Left ventricle myocardium superior (tissue), 1 donor: Measurements from ENCODE around the gene BTBD16. TPM values are rescaled to one million over a fixed set of nuclear protein-coding genes. Genes with fewer than 3 reads are reported as not detected.

Source experiments
- ATAC-seq: fragments of 200-7000 bp; cut with Tn5 transposase; one replicate; pipeline ENCODE4 v1.9.1; 2020; ENCODE audit warnings: mild to moderate bottlenecking, moderate library complexity
- DNase-seq: peaks from one replicate; pipeline ENCODE4 v3.0.0-alpha.2; 2020
- intact Hi-C: fragments of 100-400 bp; cut with micrococcal nuclease; formaldehyde crosslinking; loops from one replicate; pipeline ENCODE4 v1.11.0; 2022
- total RNA-seq: library from RNA; stranded (reverse); fragmentation: NEBNext Ultra II Directional; extraction: Animal tissue kit (Norgen Biotek cat#: 25700); gene quantifications from one replicate; pipeline ENCODE4 v1.2.1, GENCODE V29; 2021
- donor health status: DM: no; HTN: yes; CAD: no; lungs with severe emphysema.

Gene BTBD16
- total RNA-seq, 1 donor from 2014 or later: not detected

DNA sequence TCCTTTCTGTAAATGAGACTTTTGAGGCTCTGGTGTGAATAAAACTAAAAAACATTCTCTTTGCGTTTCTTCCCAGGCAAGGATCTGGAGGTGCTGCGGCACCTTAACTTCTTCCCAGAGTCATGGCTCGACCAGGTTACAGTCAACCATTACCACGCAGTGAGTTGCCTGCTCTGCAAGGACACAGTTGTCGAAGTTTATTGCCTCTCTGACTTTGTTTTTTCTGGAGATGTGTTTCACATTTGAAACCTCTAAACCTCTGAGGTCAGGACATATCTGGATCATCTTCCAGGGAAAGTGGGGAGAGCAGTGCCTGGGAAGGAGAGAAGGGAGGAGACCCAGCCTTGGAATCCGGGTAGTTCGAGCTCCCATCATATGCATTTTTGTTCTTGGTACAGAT lies 60.0 kb downstream of the BTBD16 start:
- intact Hi-C loops: no loop called here
- ATAC-seq: no peak
- no peak for DNase-seq

- no peak for ATAC-seq
- no peak for DNase-seq
- intact Hi-C loops: no loop called here
Measured at GRCh38 chr10:122331615-122332446, 60.7 kb downstream of the BTBD16 start.

DNA sequence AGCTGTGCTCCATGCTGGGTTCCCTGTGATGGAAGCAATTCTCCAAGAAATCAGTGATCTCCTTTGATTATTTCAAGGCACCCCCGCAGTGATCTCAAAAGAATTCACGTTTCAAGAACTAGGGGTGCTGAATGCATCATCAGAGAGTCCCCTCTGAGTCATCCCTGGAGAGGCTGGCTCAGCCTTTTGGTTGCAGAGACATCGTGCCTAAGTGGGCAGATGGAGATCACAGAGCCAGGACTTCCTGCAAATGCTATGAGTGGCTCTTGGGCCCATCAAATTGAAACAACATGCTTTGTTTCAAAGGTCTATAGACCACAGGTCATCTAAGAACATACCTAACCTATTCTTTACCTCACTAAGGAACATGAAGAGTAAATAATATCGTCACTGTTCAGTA lies 61.9 kb downstream of the BTBD16 start:
- no peak for ATAC-seq
- no peak for DNase-seq
- intact Hi-C loops: no loop called here

DNA sequence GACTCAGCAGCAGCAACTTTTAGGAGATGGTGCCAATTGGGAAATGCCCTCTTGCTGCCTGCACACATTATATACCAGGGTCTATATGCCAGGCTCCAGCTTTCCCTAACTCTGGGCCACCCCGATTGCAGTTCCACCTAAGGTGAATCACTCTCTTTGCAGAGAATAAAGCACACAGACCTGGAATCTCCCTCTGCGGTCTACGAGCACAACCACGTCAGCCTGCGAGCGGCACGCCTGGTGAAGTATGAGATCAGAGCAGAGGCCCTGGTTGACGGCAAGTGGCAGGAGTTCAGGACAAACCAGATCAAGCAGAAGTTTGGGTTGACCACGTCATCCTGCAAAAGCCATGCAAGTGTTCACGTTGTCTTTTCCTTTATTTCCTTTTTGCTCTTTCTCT lies 65.2 kb downstream of the BTBD16 start:
- ATAC-seq (no peak), DNase-seq (no peak)
- intact Hi-C loops: loop anchor here (5.0 kb wide), 1 partner anchor 39 kb away; no protein-coding TSS in a partner anchor

GRCh38 chr10:122336961-122337360 lies 65.9 kb downstream of the BTBD16 start:
- no peak for ATAC-seq
- intact Hi-C loops: loop anchor here (5.0 kb wide), 1 partner anchor 40 kb away; no protein-coding TSS in a partner anchor

DNA sequence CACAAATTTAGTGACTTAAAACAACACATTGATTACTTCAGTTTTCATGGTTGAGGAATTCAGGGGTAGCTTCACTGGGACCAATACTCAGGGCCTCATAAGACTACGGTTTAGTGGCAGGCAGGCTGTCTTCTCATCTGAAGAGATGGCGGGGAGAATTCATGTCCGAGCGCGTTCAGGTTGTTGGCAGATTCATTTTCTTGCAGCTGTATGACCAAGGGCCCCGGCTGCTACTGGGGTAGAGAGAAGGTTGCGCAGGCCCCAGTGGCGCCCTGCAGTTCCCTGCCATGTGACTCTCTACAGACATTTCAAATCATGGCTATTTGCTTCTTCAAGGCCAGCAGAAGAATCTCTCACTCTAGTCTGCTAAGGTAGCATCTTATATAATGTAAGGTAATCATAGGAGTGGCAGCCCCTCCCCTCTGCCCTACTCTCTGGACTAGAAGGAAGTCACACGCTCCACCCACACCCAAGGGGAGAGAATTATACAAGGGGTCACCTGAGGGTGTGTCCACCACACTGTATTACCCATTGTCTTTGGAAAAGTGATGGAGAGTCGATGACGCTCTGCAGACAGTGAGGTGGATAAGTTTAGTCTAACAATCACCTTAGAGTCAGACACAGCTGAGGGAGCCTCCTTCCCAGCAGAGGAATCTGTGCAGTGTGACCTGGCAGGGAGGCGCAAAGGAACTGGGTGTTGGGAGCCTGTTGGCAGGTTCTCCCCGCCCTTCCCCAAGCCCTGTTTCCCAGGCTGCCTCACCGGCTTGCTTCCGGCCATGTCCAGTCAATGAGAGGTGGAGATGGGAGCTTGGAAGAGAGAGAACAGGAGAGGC lies 67.7 kb downstream of the BTBD16 start:
- intact Hi-C loops: loop anchor here (5.0 kb wide), 1 partner anchor 42 kb away; no protein-coding TSS in a partner anchor
- ATAC-seq (peak; percentile 48), DNase-seq (no peak)

More at GRCh38 chr10:122336961-122337360, 65.9 kb downstream of the BTBD16 start:
- no peak for DNase-seq

DNA sequence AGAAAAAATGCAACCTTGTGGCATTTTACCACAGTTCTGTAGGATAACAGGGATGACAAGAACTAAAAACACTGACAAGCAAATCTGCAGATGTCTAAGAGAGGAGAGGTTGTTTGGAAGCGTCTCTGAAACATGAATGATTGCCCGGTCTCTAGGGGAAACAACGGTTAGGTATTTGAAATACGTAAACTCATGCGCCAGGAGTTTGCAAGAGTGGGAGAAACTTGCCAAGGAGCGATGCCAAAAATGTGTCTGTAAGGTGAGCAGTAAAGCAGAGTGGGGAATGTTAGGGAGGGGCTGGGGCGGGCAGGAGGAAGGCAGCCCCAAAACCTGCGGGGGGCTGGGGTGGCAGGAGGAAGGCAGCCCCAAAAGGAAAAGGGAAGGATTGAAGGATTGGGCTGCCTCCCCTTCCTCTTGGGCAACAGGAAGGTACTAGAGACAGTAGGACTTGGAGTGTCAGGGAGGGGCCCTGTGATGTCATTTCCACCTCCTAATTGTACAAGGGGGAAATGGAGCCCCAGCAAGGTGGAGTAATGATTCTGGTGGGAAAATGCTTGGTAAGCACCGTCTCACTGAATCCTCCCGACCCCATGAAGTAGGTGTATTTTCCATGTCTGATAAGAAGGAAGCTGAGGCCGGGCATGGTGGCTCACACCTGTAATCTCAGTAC lies 70.2 kb downstream of the BTBD16 start:
- intact Hi-C loops: loop anchor here (10.0 kb wide), 1 partner anchor 94 kb away; no protein-coding TSS in a partner anchor
- DNase-seq: peak; percentile 45
- ATAC-seq: peak; percentile 82

DNA sequence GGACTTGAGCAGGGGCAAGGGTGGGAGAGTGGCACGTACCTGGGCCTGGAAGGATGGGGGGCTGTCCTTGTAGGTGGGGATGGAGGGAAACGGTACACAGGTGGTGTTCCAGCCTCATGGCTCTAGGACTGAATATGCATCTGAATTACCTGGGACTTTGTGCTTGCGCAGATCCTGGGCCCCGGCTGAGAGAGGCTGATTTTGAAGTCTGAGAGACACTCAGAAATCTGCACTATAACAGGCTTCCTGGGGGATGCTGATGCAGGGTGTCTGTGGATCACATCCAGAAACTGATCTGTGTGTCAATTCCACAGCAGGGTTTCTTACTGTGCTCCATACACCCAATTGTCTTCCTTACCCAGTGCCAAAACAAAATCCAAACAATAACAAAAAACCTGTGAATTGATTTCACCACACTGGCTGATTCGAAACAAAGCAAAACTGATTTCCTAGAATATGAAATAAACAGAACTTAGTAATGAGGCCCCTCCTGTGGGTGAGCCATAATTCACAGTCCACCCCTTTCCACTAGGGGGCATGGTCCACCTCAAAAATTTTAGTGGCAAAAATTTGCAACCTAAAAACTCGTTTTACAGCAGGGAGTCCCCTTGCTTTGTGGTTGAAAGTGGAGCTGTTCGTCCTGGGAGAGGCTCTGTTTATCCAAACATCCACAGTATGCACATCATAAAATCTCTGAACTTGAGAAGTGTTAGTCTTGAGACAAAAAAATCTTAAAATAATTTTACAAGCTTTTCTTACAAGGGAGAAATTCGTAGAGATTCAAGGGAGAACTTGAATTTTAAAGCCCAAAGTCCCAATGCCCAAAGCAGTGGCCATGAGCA lies 71.4 kb downstream of the BTBD16 start:
- DNase-seq: no peak
- intact Hi-C loops: loop anchor here (10.0 kb wide), 1 partner anchor 92 kb away; no protein-coding TSS in a partner anchor
- ATAC-seq: peak; percentile 42

GRCh38 chr10:122343135-122343800 lies 72.2 kb downstream of the BTBD16 start:
- intact Hi-C loops: loop anchor here (10.0 kb wide), 1 partner anchor 92 kb away; no protein-coding TSS in a partner anchor
- DNase-seq (no peak), ATAC-seq (no peak)

- no peak for ATAC-seq
- intact Hi-C loops: loop anchor here (10.0 kb wide), 1 partner anchor 91 kb away; no protein-coding TSS in a partner anchor
- no peak for DNase-seq
Measured at GRCh38 chr10:122343936-122344335, 72.8 kb downstream of the BTBD16 start.

DNA sequence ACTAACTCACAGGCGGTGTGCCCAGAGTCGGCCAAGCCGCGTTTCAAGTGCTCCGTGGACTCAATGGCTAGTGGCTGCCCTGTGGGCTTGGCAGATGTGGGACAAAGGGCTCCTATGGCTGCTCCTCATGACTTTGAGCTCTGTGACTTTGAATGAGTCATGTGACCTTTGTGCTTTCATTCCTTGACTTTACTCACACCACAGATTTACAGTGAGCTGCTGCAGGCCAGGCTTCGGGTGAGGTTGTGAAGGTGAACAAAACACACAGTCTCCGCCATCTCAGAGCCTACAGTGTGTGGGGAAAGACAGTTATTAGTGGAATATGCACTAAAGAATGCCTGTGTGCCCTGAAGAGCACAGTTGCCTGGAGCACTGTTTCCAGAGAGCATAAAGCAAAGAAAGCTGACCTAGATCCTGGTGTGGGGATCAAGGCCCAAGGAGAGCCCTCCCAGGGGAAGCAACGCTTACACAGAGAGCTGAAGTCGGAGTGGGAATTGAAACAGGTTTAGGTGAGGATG lies 73.7 kb downstream of the BTBD16 start:
- ATAC-seq: peak; percentile 35
- intact Hi-C loops: loop anchor here (10.0 kb wide), 1 partner anchor 90 kb away; no protein-coding TSS in a partner anchor
- DNase-seq: peak; percentile 45

- ATAC-seq (no peak), DNase-seq (no peak)
- intact Hi-C loops: loop anchor here (10.0 kb wide), 1 partner anchor 88 kb away; no protein-coding TSS in a partner anchor
Measured at GRCh38 chr10:122346326-122346950, 75.3 kb downstream of the BTBD16 start.

GRCh38 chr10:122347170-122347841 lies 76.2 kb downstream of the BTBD16 start:
- ATAC-seq: no peak
- DNase-seq: no peak
- intact Hi-C loops: loop anchor here (10.0 kb wide), 1 partner anchor 87 kb away; no protein-coding TSS in a partner anchor

DNA sequence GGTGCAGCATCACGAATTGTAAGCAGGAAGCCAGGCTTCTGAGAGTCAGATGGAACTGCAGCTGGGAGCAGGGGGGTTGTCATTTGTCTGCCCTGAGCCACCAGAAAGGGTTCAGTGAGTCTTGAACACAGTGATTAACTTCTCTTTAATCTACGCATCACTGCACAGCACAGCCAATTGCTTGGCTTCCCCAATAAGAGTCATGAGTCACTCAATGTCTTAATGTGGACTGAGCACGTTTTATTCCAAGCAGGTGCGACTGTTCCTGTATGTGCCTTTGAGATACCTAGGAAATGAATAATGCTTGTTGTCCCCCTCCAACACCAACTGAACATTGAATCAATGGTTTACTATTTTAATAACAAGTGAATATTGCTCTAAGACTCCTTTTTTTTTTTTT lies 77.4 kb downstream of the BTBD16 start:
- no peak for DNase-seq
- ATAC-seq: no peak
- intact Hi-C loops: loop anchor here (10.0 kb wide), 1 partner anchor 86 kb away; no protein-coding TSS in a partner anchor

- intact Hi-C loops: loop anchor here (10.0 kb wide), 1 partner anchor 86 kb away; no protein-coding TSS in a partner anchor
- DNase-seq: no peak
- ATAC-seq: no peak
Measured at GRCh38 chr10:122348935-122349361, 77.9 kb downstream of the BTBD16 start.

GRCh38 chr10:122349758-122350369 lies 78.8 kb downstream of the BTBD16 start:
- DNase-seq (no peak), ATAC-seq (no peak)
- intact Hi-C loops: loop anchor here (10.0 kb wide), 1 partner anchor 85 kb away; no protein-coding TSS in a partner anchor
